Measurements from ENCODE around the gene GTF2B.
"Not testable (repeated sequence)": the region's sequence is repeated elsewhere in the genome, so short reads cannot be mapped to it uniquely, and the experiment has no call there.

GTF2B gene

GRCh38 chr1:88883156-88883555 is 8.2 kb downstream of the GTF2B start:
- DNase-seq (ENCODE audit: low read depth in 2 of 2): no peak

- DNase-seq (ENCODE audit: low read depth in 2 of 2): not testable (repeated sequence)
Observed at GRCh38 chr1:88880717-88881116, 10.7 kb downstream of the GTF2B start.

GRCh38 chr1:88878731-88879130 is 12.6 kb downstream of the GTF2B start:
- no peak for DNase-seq (ENCODE audit: low read depth in 2 of 2)

- no peak for DNase-seq (ENCODE audit: low read depth in 2 of 2)
Observed at GRCh38 chr1:88877911-88878310, 13.5 kb downstream of the GTF2B start.

- DNase-seq (ENCODE audit: low read depth in 2 of 2): no peak
Observed at GRCh38 chr1:88877382-88877825, 14.0 kb downstream of the GTF2B start.

- DNase-seq (ENCODE audit: low read depth in 2 of 2): no peak
Observed at GRCh38 chr1:88876573-88877365, 14.6 kb downstream of the GTF2B start.

GRCh38 chr1:88875595-88875994 is 15.8 kb downstream of the GTF2B start:
- no peak for DNase-seq (ENCODE audit: low read depth in 2 of 2)

- no peak for DNase-seq (ENCODE audit: low read depth in 2 of 2)
Observed at GRCh38 chr1:88873737-88874349, 17.5 kb downstream of the GTF2B start.

- DNase-seq (ENCODE audit: low read depth in 2 of 2): not testable (repeated sequence)
Observed at GRCh38 chr1:88869644-88870043, 21.7 kb downstream of the GTF2B start.

- DNase-seq (ENCODE audit: low read depth in 2 of 2): peak; percentile 49 to 53
Observed at GRCh38 chr1:88867743-88868521, 23.4 kb downstream of the GTF2B start.

- no peak for DNase-seq (ENCODE audit: low read depth in 2 of 2)
Observed at GRCh38 chr1:88851303-88852063, 39.9 kb downstream of the GTF2B start.

GRCh38 chr1:88847643-88848042 is 43.7 kb downstream of the GTF2B start:
- no peak for DNase-seq (ENCODE audit: low read depth in 2 of 2)

- DNase-seq (ENCODE audit: low read depth in 2 of 2): no peak
Observed at GRCh38 chr1:88825721-88826120, 65.6 kb downstream of the GTF2B start.

- DNase-seq (ENCODE audit: low read depth in 2 of 2): not testable (repeated sequence)
Observed at GRCh38 chr1:88819642-88820041, 71.7 kb downstream of the GTF2B start.

- no peak for DNase-seq (ENCODE audit: low read depth in 2 of 2)
Observed at GRCh38 chr1:88813471-88813870, 77.9 kb downstream of the GTF2B start.

GRCh38 chr1:88812366-88812765 is 79.0 kb downstream of the GTF2B start:
- no peak for DNase-seq (ENCODE audit: low read depth in 2 of 2)

- DNase-seq (ENCODE audit: low read depth in 2 of 2): no peak
Observed at GRCh38 chr1:88803444-88803843, 87.9 kb downstream of the GTF2B start.

GRCh38 chr1:88802950-88803349 is 88.4 kb downstream of the GTF2B start:
- peak; percentile 49 to 51 for DNase-seq (ENCODE audit: low read depth in 2 of 2)
